C4-2B (cell line): ENCODE results near the gene C10orf90.

Source experiments
- CTCF ChIP-seq: fragments of 450-650 bp; conservative IDR thresholded peaks from 2 replicates; pipeline ENCODE4 v1.5.1; 2017; ENCODE audit warnings: mild to moderate bottlenecking
- ZFX ChIP-seq: fragments of 450-650 bp; IDR thresholded peaks from 2 replicates; pipeline ENCODE4 v1.6.1; 2017

- TF ChIP-seq CTCF (no peak), ZFX (no peak)
Measured at GRCh38 chr10:126674741-126675515, 4.4 kb upstream of the C10orf90 start.
